K562 (cell line): ENCODE results near the gene HK1. TPM values are rescaled to one million over a fixed set of nuclear protein-coding genes. Genes with fewer than 3 reads are reported as not detected.

Experiments
- ATAC-seq: fragments of 200-7000 bp; cut with Tn5 transposase; 3 replicates; pipeline ENCODE4 v1.9.1; 2020; ENCODE audit warnings: moderate library complexity
- BruUV-seq: library from RNA; stranded (reverse); fragments of 400-500 nt; replicated peaks from 2 replicates; lab custom pipeline; 2021; lab: Mats Ljungman, UMichigan
- CTCF ChIA-PET: fragments of 300-600 bp; formaldehyde crosslinking; extraction: SDS; loops from one replicate; lab custom pipeline; 2021; ENCODE audit warnings: low intra/inter-chr PET ratio; lab: Yijun Ruan, JAX
- POLR2A ChIA-PET: fragments of 300-600, 350-650 bp; sonication (Branson Sonifier 250); formaldehyde crosslinking; extraction: SDS; loops from one replicate; lab custom pipeline; 2021; ENCODE audit warnings: antibody characterized with exemption, inconsistent platforms; lab: Yijun Ruan, JAX
- DNase-seq, 4 experiments: peaks; one replicate each; pipeline versions ENCODE4 v3.0.0 to v3.0.0-alpha.2; 2011 to 2018; ENCODE audit warnings: low spot score in 3 of 4, mixed read lengths in 3 of 4; ENCODE audit errors: extremely low read depth in 1 of 4
- FAIRE-seq: peaks from 2 replicates; lab custom pipeline; 2011; peaks lifted over from hg19 to GRCh38; lab: Jason Lieb, UNC
- H2AFZ ChIP-seq: 2 replicates; pipeline ENCODE4 v1.6.0; 2011; ENCODE audit warnings: low read depth, low read length, control low read depth, inconsistent platforms
- H3K27ac ChIP-seq: fragments of 200-600 bp; 3 replicates; pipeline ENCODE4 v1.8.0; 2011; ENCODE audit warnings: low read depth, mild to moderate bottlenecking, control low read depth, inconsistent platforms, low read length, moderate library complexity, mixed read lengths; ENCODE audit errors: extremely low read depth
- H3K27me3 ChIP-seq, 2 experiments: fragments of 300-600 bp in 1 of 2; 2 replicates in 1 of 2; 3 replicates in 1 of 2; pipeline versions ENCODE4 v1.6.0 to v1.8.0; 2011; ENCODE audit warnings: inconsistent platforms in 2 of 2, low read length in 2 of 2, mild to moderate bottlenecking in 1 of 2, mixed read lengths in 1 of 2, moderate library complexity in 1 of 2; ENCODE audit not compliant: control insufficient read depth in 2 of 2, insufficient read depth in 2 of 2
- H3K36me3 ChIP-seq: fragments of 300-600 bp; 3 replicates; pipeline ENCODE4 v1.8.0; 2011; ENCODE audit warnings: mild to moderate bottlenecking, low read length, inconsistent platforms; ENCODE audit not compliant: control insufficient read depth, insufficient read depth
- H3K4me1 ChIP-seq, 2 experiments: fragments of 200-600 bp in 1 of 2; replicated peaks in 1 of 2; 2 replicates in 1 of 2; 3 replicates in 1 of 2; pipeline versions ENCODE4 v1.5.1 to v1.8.0; 2011; ENCODE audit warnings: inconsistent platforms in 2 of 2, low read length in 2 of 2, mild to moderate bottlenecking in 1 of 2, mixed read lengths in 1 of 2, moderate library complexity in 1 of 2; ENCODE audit not compliant: control insufficient read depth in 2 of 2, insufficient read depth in 2 of 2
- H3K4me2 ChIP-seq: 2 replicates; pipeline ENCODE4 v1.6.1; 2011; ENCODE audit warnings: low read length, control low read depth, inconsistent platforms, mixed read lengths; ENCODE audit not compliant: insufficient read depth
- H3K4me3 ChIP-seq: fragments of 200-600 bp; sonication (generic), shearing (Covaris generic); 2 replicates; pipeline ENCODE4 v1.5.1; 2016; ENCODE audit warnings: control low read depth, inconsistent platforms
- H3K79me2 ChIP-seq: fragments of 200-600 bp; 3 replicates; pipeline ENCODE4 v1.8.0; 2011; ENCODE audit warnings: low read length, inconsistent platforms; ENCODE audit not compliant: control insufficient read depth, insufficient read depth
- H3K9ac ChIP-seq, 2 experiments: 2 replicates each; pipeline versions ENCODE4 v1.6.0 to v1.6.1; 2011; ENCODE audit warnings: low read depth in 2 of 2, low read length in 2 of 2, control low read depth in 1 of 2, inconsistent platforms in 1 of 2, mild to moderate bottlenecking in 1 of 2, mixed read lengths in 1 of 2; ENCODE audit not compliant: insufficient read depth in 1 of 2
- H3K9me1 ChIP-seq: one replicate; pipeline ENCODE4 v1.6.0; 2011; ENCODE audit warnings: inconsistent platforms, mild to moderate bottlenecking, low read length, moderate library complexity; ENCODE audit not compliant: control insufficient read depth, insufficient read depth
- H3K9me3 ChIP-seq: replicated peaks from 2 replicates; pipeline ENCODE4 v1.5.1; 2011; ENCODE audit warnings: low read depth, low read length, inconsistent platforms; ENCODE audit not compliant: control insufficient read depth, insufficient read depth
- H4K20me1 ChIP-seq: replicated peaks from 2 replicates; pipeline ENCODE4 v1.6.1; 2011; ENCODE audit warnings: low read length, inconsistent platforms, mixed read lengths; ENCODE audit not compliant: control insufficient read depth, insufficient read depth
- ATF3 ChIP-seq, 2 experiments: fragments of 450-650 bp in 1 of 2; sonication (generic) in 1 of 2; formaldehyde crosslinking in 1 of 2; IDR thresholded peaks in 1 of 2; conservative IDR thresholded peaks in 1 of 2; 2 replicates each; pipeline versions ENCODE4 v1.6.1 to v1.8.1; 2016 to 2023; ENCODE audit warnings: mild to moderate bottlenecking in 2 of 2, moderate library complexity in 2 of 2, inconsistent platforms in 1 of 2, missing genetic modification reagents in 1 of 2
- CXXC5 ChIP-seq: fragments of 250-450 bp; sonication (Bioruptor Pico); IDR thresholded peaks from 2 replicates; pipeline ENCODE4 v1.8.0; 2022; ENCODE audit warnings: inconsistent platforms, mild to moderate bottlenecking, moderate library complexity
- DPF2 ChIP-seq: fragments of 450-650 bp; IDR thresholded peaks from 2 replicates; pipeline ENCODE4 v1.6.1; 2016
- FOXP4 ChIP-seq: sonication (generic); formaldehyde crosslinking; IDR thresholded peaks from 2 replicates; pipeline ENCODE4 v1.8.0; 2022; ENCODE audit warnings: mild to moderate bottlenecking, missing genetic modification reagents, borderline replicate concordance
- GTF2A2 ChIP-seq: IDR thresholded peaks from 2 replicates; pipeline ENCODE4 v1.6.1; 2016; ENCODE audit warnings: mild to moderate bottlenecking, missing genetic modification characterization, missing compliant biosample characterization
- HMBOX1 ChIP-seq: sonication (generic); IDR thresholded peaks from 2 replicates; pipeline ENCODE4 v1.6.1; 2016
- KLF10 ChIP-seq: fragments of 250-450 bp; sonication (Bioruptor Pico); IDR thresholded peaks from 2 replicates; pipeline ENCODE4 v1.6.1; 2021; ENCODE audit warnings: matching md5 sums
- KLF16 ChIP-seq: IDR thresholded peaks from 2 replicates; pipeline ENCODE4 v1.6.1; 2016; ENCODE audit warnings: antibody characterized with exemption
- LARP7 ChIP-seq: fragments of 450-650 bp; IDR thresholded peaks from 2 replicates; pipeline ENCODE4 v1.6.1; 2016
- LCOR ChIP-seq: sonication (generic); formaldehyde crosslinking; IDR thresholded peaks from 2 replicates; pipeline ENCODE4 v1.8.0; 2022; ENCODE audit warnings: mild to moderate bottlenecking, missing genetic modification reagents
- NR3C1 ChIP-seq: sonication (generic); formaldehyde crosslinking; IDR thresholded peaks from 2 replicates; pipeline ENCODE4 v1.8.1; 2022; ENCODE audit warnings: missing genetic modification reagents
- POLR2B ChIP-seq: fragments of 450-650 bp; IDR thresholded peaks from 2 replicates; pipeline ENCODE4 v1.6.1; 2018; ENCODE audit warnings: low read depth; ENCODE audit not compliant: partially characterized antibody
- RBFOX2 ChIP-seq: fragments of 200-400 bp; formaldehyde crosslinking; IDR thresholded peaks from 2 replicates; pipeline ENCODE4 v1.6.1; 2017; ENCODE audit warnings: low read depth, mild to moderate bottlenecking, low read length, moderate library complexity
- TAF15 ChIP-seq: fragments of 200-400 bp; formaldehyde crosslinking; IDR thresholded peaks from 2 replicates; pipeline ENCODE4 v1.6.1; 2017; ENCODE audit warnings: mild to moderate bottlenecking, low read depth, low read length, moderate library complexity
- TRIM28 ChIP-seq: fragments of 450-650 bp; IDR thresholded peaks from 2 replicates; pipeline ENCODE4 v1.6.1; 2017
- ZBTB1 ChIP-seq: sonication (generic); formaldehyde crosslinking; IDR thresholded peaks from 2 replicates; pipeline ENCODE4 v1.8.1; 2023; ENCODE audit warnings: missing genetic modification reagents, low read depth, mild to moderate bottlenecking, borderline replicate concordance
- ZNF184 ChIP-seq: sonication (generic); formaldehyde crosslinking; IDR thresholded peaks from 2 replicates; pipeline ENCODE4 v1.5.0; 2020; ENCODE audit warnings: missing genetic modification reagents
- ZNF239 ChIP-seq: fragments of 250-450 bp; sonication (Bioruptor Pico); IDR thresholded peaks from 2 replicates; pipeline ENCODE4 v1.4.0; 2020; ENCODE audit warnings: mild to moderate bottlenecking
- ZNF398 ChIP-seq: fragments of 250-450 bp; sonication (Bioruptor Pico); IDR thresholded peaks from 2 replicates; pipeline ENCODE4 v1.8.0; 2021; ENCODE audit warnings: moderate library complexity, mild to moderate bottlenecking, inconsistent platforms
- WGBS: fragments of 100-300 bp; shearing (Covaris generic); methylation state at CpG from one replicate; pipeline ENCODE4 v1.1.6; 2016; ENCODE audit warnings: low coverage, mixed read lengths; ENCODE audit not compliant: insufficient coverage; ENCODE audit errors: missing lambda C conversion rate; 5-methylcytosine and 5-hydroxymethylcytosine counted together
- in situ Hi-C: fragments of 300-500 bp; cut with MboI; formaldehyde crosslinking; loops from 4 replicates; pipeline ENCODE4 v1.15.0; 2018; ENCODE audit warnings: inconsistent platforms, mixed read lengths
- intact Hi-C: fragments of 100-400 bp; cut with micrococcal nuclease; formaldehyde crosslinking; loops from 2 replicates; pipeline ENCODE4 v1.14.2; 2022
- polyA plus RNA-seq, 8 experiments: library from polyadenylated mRNA; depleted of rRNA in 4 of 8; stranded (reverse) in 5 of 8; unstranded in 3 of 8; fragments of >200 nt; fragmentation: Nextera tagmentation in 2 of 8; fragmentation: Illumina TruSeq in 1 of 8; extraction: Ambion mirVana in 2 of 8; extraction: Trizol in 1 of 8; gene quantifications; 2 replicates each; pipeline versions ENCODE4 v1.2.1 to v1.2.3, GENCODE V29; 2011 to 2014; ENCODE audit warnings: inconsistent platforms in 1 of 8, missing spikeins in 1 of 8
- total RNA-seq, 7 experiments: library from RNA; depleted of rRNA in 6 of 7; stranded (reverse); fragments of >200 nt in 6 of 7; fragmentation: Illumina TruSeq in 2 of 7; extraction: Trizol in 2 of 7; gene quantifications; 2 replicates each; pipeline versions ENCODE4 v1.2.1 to v1.2.3, GENCODE V29; 2011 to 2021; ENCODE audit warnings: low replicate concordance in 1 of 7

Gene HK1
- total and polyA plus RNA-seq, 9 of the 15 experiments (the other 6 are each of a cell fraction or from before 2014, with no cell fraction given), result 29.2 to 444 (median 193) TPM

GRCh38 chr10:69411476-69411875 is 133.2 kb downstream of the HK1 start:
- Histone ChIP-seq H3K4me3 (no peak overlapping the region), H3K79me2 (no peaks in the 10 kb centered on the region), H3K27ac (no peak overlapping the region), H3K4me2 (no peak overlapping the region), H2AFZ (no peak overlapping the region), H3K9ac (no peak overlapping the region), H3K36me3 (no peaks in the 10 kb centered on the region), H4K20me1 (no peaks in the 10 kb centered on the region; the same call in 1 of the 2 replicates), H3K4me1 (peaks cover 24 to 32% of the 10 kb centered on the region in 2 experiments), H3K27me3 (peaks cover 15 to 28% of the 10 kb centered on the region in 2 experiments; a peak in 4 of 5 replicates), H3K9me3 (no peaks in the 10 kb centered on the region), H3K9me1 (no peaks in the 10 kb centered on the region)
- in situ Hi-C loops (loop anchor here (5.0 kb wide), 1 partner anchor 394 kb away; no protein-coding TSS in a partner anchor), intact Hi-C loops (loop anchor here (5.0 kb wide), 3 partner anchors 319 to 424 kb away; partner anchors contain the start of gene KIFBP)
- FAIRE-seq, result peak; percentile 78
- ChIA-PET POLR2A (interaction anchor here (0.6 to 1.1 kb wide), 3 partner anchors 182 to 252 kb away, joined by 3 read pairs; no protein-coding TSS in a partner anchor), CTCF (no interaction called here)
- no TSS peak for BruUV-seq
- DNase-seq, result peak in 1 of 4 experiments; percentile 64
- 1% methylated on average over 4 of the region's 4 CpGs for WGBS
- ATAC-seq, result no peak
- no peak for TF ChIP-seq GTF2A2 (tag)
- no peak for TF ChIP-seq RBFOX2
- no peak for TF ChIP-seq TAF15
- TF ChIP-seq ZNF398, result no peak
- peak; percentile 24; the same call in 1 of the 2 replicates for TF ChIP-seq ATF3 (IDR thresholded peaks at IDR 0.05)
- no peak for TF ChIP-seq ATF3 (CRISPR knock-in tag; conservative IDR thresholded peaks at IDR 0.05)
- no peak for TF ChIP-seq DPF2
- TF ChIP-seq ZBTB1 (CRISPR knock-in tag), result no peak
- no peak for TF ChIP-seq ZNF184 (CRISPR knock-in tag)
- TF ChIP-seq KLF10 (CRISPR knock-in tag), result no peak
- TF ChIP-seq FOXP4 (CRISPR knock-in tag), result no peak
- TF ChIP-seq HMBOX1, result peak; percentile 61
- peak; percentile 24 for TF ChIP-seq CXXC5 (CRISPR knock-in tag)
- TF ChIP-seq NR3C1, result no peak
- TF ChIP-seq TRIM28, result no peak
- no peak for TF ChIP-seq LCOR (CRISPR knock-in tag)
- no peak for TF ChIP-seq LARP7
- TF ChIP-seq KLF16, result no peak
- no peak for TF ChIP-seq ZNF239 (CRISPR knock-in tag)
- no peak for TF ChIP-seq POLR2B
